GM10266 (cell line): ENCODE results near the gene DENND1C.

Experiments used
- DNase-seq: peaks from one replicate; pipeline ENCODE4 v3.0.0; 2012; ENCODE audit errors: extremely low spot score
- TF ChIP-seq, protein P1 (sequence below): IDR thresholded peaks from 2 replicates; pipeline ENCODE4 v1.5.1; 2012; ENCODE audit warnings: mild to moderate bottlenecking, low read depth; ENCODE audit not compliant: control insufficient read depth, insufficient read depth; ENCODE audit errors: missing control alignments

DENND1C gene

DNA sequence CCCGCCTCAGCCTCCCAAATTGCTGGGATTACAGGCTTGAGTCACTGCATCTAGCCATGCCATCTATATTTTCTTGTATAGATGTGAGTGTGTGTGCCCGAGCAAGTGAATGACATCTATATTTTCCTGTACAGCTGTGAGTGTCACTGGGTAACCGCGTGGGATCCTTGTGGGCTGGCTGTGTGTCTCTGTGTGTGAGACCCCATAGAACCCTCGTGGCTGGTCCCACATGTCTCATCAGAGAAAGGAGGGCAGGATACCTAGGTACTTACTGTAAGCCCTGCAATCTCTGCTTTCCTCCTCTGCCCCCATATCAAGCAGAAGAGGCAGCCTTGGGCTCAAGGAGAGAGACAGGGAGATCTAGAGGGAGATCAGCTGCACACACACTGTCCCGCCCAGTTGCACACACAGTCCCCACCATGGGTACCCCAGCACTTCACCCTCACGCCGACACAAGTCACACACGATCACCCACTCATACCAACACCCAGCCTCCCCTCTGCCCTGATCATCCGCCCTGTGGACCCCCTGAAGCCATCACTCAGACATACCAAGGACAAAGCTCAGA, 655 bp downstream of the DENND1C start:
- DNase-seq = no peak
- TF ChIP-seq, protein P1, sequence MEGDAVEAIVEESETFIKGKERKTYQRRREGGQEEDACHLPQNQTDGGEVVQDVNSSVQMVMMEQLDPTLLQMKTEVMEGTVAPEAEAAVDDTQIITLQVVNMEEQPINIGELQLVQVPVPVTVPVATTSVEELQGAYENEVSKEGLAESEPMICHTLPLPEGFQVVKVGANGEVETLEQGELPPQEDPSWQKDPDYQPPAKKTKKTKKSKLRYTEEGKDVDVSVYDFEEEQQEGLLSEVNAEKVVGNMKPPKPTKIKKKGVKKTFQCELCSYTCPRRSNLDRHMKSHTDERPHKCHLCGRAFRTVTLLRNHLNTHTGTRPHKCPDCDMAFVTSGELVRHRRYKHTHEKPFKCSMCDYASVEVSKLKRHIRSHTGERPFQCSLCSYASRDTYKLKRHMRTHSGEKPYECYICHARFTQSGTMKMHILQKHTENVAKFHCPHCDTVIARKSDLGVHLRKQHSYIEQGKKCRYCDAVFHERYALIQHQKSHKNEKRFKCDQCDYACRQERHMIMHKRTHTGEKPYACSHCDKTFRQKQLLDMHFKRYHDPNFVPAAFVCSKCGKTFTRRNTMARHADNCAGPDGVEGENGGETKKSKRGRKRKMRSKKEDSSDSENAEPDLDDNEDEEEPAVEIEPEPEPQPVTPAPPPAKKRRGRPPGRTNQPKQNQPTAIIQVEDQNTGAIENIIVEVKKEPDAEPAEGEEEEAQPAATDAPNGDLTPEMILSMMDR = no peak

DNA sequence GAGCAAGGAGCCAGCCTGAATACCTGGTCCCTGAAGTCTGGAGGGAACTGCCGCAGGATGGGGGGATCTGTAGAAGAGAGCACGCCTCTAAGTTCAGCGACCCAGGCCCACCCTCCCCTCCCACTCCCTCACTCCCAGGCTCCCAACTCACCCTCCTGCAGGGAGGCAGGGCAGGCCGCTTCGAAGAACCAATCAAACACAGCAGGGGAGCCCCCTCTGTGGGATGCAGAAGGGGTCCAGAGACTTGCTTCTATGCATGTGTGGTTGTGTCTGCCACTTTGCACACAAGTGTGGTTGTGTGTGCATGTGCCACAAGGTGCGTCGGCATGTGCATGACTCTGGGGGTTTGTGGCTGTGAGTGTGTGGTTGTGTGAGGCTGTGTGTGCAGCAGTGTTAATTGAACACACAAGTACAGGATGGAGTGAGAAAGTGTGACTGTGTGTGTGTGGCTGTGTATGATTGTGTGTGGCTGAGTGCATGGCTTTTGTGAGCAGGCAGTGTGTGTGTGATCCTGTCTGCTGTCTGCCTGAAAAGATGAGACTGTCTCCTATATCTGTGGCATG, 1.7 kb downstream of the DENND1C start:
- TF ChIP-seq, protein P1 = no peak
- DNase-seq = no peak

DNA sequence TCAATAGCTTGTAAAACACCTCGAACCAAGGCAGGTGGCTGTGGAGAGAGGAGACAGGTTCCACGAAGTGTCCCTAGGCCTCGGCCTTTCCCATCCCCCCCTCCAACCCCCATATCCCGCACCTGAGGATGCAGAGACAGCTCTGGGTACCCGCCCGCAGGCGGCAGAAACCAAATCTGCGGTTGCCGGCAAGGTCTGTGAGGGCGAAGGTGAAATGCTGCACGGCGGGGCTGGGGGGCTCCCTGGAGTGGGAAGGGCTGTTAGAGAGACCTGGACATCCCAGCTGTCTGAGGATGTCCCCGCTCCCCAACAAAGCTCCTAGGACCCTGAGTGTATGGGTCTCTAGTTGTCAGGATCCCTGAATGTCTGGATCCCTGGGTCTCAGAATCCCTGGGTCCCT, 2.8 kb downstream of the DENND1C start:
- TF ChIP-seq, protein P1 = no peak

DNA sequence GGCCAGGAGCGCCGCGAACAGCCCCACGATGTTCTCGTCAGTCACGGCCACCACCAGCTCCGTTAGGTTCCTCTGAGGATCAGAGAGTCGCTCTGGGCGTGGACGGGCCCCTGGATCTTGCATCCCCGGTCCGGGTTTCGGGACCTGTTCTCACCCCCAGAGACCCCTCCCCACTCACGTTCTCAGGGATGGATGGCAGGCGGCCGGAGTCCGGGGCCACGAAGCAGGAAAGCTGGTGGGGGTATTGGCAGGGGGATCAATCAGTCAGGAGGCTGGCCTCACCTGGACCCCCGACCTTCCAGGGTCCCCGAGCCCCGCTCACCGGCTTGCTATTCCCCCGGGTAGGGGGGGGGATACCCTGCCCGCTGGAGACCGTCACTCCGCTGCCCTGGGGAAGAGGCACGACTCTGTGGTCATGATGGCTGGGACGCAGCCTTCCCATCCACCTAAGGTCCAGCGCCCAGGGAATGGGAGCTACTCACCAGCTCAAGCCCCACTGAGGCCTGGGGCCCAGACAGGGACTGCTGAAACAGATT, 4.6 kb downstream of the DENND1C start:
- DNase-seq = no peak
- TF ChIP-seq, protein P1 = no peak

More for the DNA sequence above, 2.8 kb downstream of the DENND1C start:
- DNase-seq = no peak

DNA sequence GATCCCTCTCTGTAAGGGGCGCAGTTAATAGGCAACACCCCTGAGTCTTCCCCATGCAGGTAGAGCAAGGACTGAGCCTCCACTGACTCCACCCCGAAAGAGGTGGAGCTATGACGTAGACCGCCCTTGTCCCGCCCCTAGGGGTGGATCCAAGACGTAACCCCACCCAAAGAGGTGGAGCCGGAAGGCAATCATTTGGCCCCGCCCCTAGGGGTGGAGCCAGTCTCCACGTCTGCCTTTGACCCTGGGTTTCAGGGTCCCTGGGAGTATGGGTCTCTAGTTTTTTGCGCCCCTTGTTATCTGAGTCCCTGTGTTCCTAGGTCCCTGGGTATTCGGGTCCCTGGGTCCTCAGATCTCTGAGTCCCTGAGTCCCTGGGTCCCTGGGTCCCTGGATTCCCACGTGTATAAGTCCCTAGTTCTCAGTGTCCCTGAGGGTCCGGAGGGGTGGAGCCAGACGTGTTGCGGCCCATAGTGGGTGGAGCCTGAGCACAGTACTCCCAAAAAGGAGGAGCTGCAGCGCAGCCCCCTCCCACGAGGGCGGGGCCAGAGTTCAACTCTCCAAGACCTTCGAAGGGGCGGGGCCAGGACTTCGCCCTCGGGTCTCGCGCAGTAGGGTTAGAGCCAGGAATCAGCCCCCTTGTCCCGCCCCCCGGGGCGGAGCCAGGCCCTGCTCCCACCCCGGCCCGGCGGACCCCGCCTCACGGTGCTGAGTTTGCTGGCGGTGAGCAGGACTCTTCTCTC, 5.3 kb downstream of the DENND1C start:
- peak; percentile 83 for DNase-seq
- TF ChIP-seq, protein P1 = no peak

DNA sequence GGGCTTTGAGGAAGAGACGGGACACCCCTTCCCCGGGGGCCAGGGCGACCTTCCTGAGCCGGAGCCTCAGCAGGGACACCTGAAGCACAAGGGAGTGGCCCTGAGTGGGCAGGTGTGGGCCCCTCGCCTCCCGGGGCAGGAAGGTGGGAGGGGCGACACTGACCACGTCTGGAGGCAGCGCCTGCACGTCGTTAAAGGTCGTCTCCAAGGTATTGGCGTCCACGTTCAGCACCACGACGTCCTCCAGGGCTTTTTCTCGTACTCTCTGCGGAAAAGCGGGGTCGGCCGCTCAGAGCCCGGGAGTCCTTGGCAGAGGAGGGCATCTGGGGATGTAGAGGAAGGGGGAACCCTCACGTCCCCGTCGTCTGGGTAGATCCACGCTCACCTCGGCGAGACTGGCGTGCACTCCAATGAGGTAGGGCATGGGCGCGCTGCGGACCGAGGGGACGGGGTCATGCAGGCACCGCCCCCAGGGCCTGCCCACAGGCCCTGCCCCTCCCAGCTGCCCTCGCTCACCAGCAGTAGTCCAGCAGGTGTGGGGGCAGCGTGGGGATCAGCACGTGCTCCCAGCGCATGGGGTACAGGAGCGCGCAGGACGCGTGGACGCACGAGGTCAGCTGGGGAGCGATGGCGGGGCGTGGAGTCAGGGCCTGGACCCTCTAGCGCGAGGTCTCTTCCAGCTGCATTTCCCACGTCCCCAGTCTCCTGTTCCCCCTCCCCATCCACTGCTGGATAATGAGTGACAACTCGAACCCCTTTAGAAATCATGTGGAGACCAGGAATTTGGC, 6.1 kb downstream of the DENND1C start:
- no peak for DNase-seq
- TF ChIP-seq, protein P1 = no peak
